DND-41 (cell line): Measurements from ENCODE around the gene PEX16.

ENCODE experiments used
- CTCF ChIP-seq: IDR thresholded peaks from 2 replicates; pipeline ENCODE4 v1.5.1; 2012; ENCODE audit warnings: borderline replicate concordance, low read length, moderate library complexity, mild to moderate bottlenecking; ENCODE audit not compliant: poor library complexity, severe bottlenecking; ENCODE audit errors: extremely low read depth
- EZH2 ChIP-seq: IDR thresholded peaks from 3 replicates; pipeline ENCODE4 v1.6.1; 2012; ENCODE audit warnings: borderline replicate concordance, low read depth, mild to moderate bottlenecking, moderate library complexity, low read length, inconsistent platforms; ENCODE audit not compliant: severe bottlenecking

DNA sequence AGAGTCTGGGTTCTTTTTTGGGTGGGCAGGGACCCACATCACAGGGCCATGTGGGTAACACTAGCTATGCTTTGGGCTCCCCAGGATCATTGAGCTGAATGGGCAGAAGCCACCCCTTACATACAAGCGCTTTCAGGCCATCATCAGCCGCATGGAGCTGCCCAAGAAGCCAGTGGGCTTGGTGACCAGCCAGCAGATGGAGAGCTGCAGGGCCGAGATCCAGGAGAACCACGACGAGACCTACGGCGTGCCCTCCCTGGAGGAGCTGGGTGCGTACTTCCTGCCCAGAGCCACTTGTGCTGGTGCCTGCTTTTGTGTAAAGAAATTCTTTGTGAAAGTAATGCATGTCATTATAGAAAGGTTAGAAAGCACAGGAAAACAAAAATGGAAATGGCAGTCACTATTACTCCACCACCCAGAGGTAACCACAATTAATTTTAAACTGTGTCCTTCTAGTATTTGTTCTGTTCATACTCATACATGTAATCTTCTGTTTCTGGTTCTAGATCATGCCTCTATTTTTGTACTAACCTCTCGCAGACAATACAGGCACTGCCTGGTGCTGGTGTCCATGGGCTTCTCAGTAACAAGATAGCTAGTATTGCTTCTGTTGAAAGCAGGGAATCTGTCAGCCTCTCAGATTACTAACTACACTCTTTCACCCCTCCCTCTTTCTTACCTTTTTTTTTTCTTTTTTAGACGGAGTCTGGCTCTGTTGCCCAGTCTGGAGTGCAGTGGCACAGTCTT is 56.7 kb downstream of the PEX16 start:
- no peak for TF ChIP-seq CTCF
- TF ChIP-seq EZH2, result no peak
